WTC11 (cell line): ENCODE data around the gene PIK3C2G. TPM values are rescaled to one million over a fixed set of nuclear protein-coding genes. Genes with fewer than 3 reads are reported as not detected.

Experiments
- ATAC-seq: fragments of 200-7000 bp; cut with Tn5 transposase; 2 replicates; pipeline ENCODE4 v1.10.0; 2021; ENCODE audit warnings: mild to moderate bottlenecking, moderate library complexity
- CTCF ChIA-PET: fragments of 300-600 bp; sonication (Branson Sonifier 250); formaldehyde crosslinking; loops from one replicate; lab custom pipeline; 2021; ENCODE audit warnings: antibody characterized with exemption; lab: Charles Lee
- POLR2A ChIA-PET: fragments of 350-600 bp; sonication (Branson Sonifier 250); formaldehyde crosslinking; loops from one replicate; lab custom pipeline; 2021; ENCODE audit warnings: antibody characterized with exemption; lab: Charles Lee
- DNase-seq: peaks from one replicate; pipeline ENCODE4 v3.0.0; 2021; ENCODE audit warnings: low spot score
- H3K27ac Mint-ChIP-seq: 2 replicates; pipeline ENCODE4 v1.8.0; 2021; ENCODE audit warnings: mixed read lengths
- H3K27me3 Mint-ChIP-seq: 2 replicates; pipeline ENCODE4 v1.8.0; 2021; ENCODE audit warnings: low read depth, mild to moderate bottlenecking, moderate library complexity, mixed read lengths
- H3K36me3 Mint-ChIP-seq: 2 replicates; pipeline ENCODE4 v1.8.0; 2021; ENCODE audit warnings: mixed read lengths
- H3K4me1 Mint-ChIP-seq: 2 replicates; pipeline ENCODE4 v1.8.0; 2022; ENCODE audit warnings: mixed read lengths
- H3K4me3 Mint-ChIP-seq: 2 replicates; pipeline ENCODE4 v1.8.0; 2021; ENCODE audit warnings: mild to moderate bottlenecking, moderate library complexity, mixed read lengths
- H3K9me3 Mint-ChIP-seq: 2 replicates; pipeline ENCODE4 v1.8.0; 2021; ENCODE audit warnings: mixed read lengths
- ERG ChIP-seq: fragments of 250-450 bp; sonication (Bioruptor Pico); IDR thresholded peaks from 2 replicates; pipeline ENCODE4 v1.8.0; 2021; ENCODE audit warnings: mild to moderate bottlenecking
- FOXP1 ChIP-seq: sonication (generic); formaldehyde crosslinking; IDR thresholded peaks from 2 replicates; pipeline ENCODE4 v1.8.0; 2022; ENCODE audit warnings: missing genetic modification reagents, mild to moderate bottlenecking, moderate library complexity, borderline replicate concordance
- GABPB1 ChIP-seq: sonication (generic); formaldehyde crosslinking; IDR thresholded peaks from 2 replicates; pipeline ENCODE4 v1.8.1; 2023; ENCODE audit warnings: mild to moderate bottlenecking, missing genetic modification reagents
- NFYB ChIP-seq: sonication (generic); formaldehyde crosslinking; conservative IDR thresholded peaks from 2 replicates; pipeline ENCODE4 v1.8.0; 2022; ENCODE audit warnings: low read depth, missing genetic modification reagents
- NR3C1 ChIP-seq: sonication (generic); formaldehyde crosslinking; conservative IDR thresholded peaks from 2 replicates; pipeline ENCODE4 v1.8.1; 2023; ENCODE audit warnings: low read depth, mild to moderate bottlenecking, missing genetic modification reagents
- SMAD3 ChIP-seq: sonication (generic); formaldehyde crosslinking; IDR thresholded peaks from 2 replicates; pipeline ENCODE4 v1.8.0; 2022; ENCODE audit warnings: missing genetic modification reagents, mild to moderate bottlenecking, borderline replicate concordance
- TP53 ChIP-seq: sonication (generic); formaldehyde crosslinking; IDR thresholded peaks from 2 replicates; pipeline ENCODE4 v1.8.1; 2023; ENCODE audit warnings: mild to moderate bottlenecking, missing genetic modification reagents
- ZBTB43 ChIP-seq: sonication (generic); formaldehyde crosslinking; IDR thresholded peaks from 2 replicates; pipeline ENCODE4 v1.8.1; 2023; ENCODE audit warnings: mild to moderate bottlenecking, missing genetic modification reagents
- ZMAT4 ChIP-seq: fragments of 250-450 bp; sonication (Bioruptor Pico); IDR thresholded peaks from 2 replicates; pipeline ENCODE4 v1.9.0; 2021; ENCODE audit warnings: mild to moderate bottlenecking
- ZNF532 ChIP-seq: fragments of 250-450 bp; sonication (Bioruptor Pico); IDR thresholded peaks from 2 replicates; pipeline ENCODE4 v1.9.0; 2021; ENCODE audit warnings: mild to moderate bottlenecking, borderline replicate concordance
- total RNA-seq: library from RNA; stranded (reverse); gene quantifications from 3 replicates; pipeline ENCODE4 v1.2.3, GENCODE V29; 2021
- TF ChIP-seq, protein P1 (sequence below): sonication (generic); formaldehyde crosslinking; IDR thresholded peaks from 2 replicates; pipeline ENCODE4 v1.8.0; 2022; ENCODE audit warnings: mild to moderate bottlenecking, missing genetic modification reagents
- TF ChIP-seq, protein P2 (sequence below): sonication (generic); formaldehyde crosslinking; IDR thresholded peaks from 2 replicates; pipeline ENCODE4 v1.8.0; 2022; ENCODE audit warnings: mild to moderate bottlenecking, missing genetic modification reagents

Gene PIK3C2G
- total RNA-seq, 1 experiment from 2014 or later, result not detected

- TF ChIP-seq ZBTB43 (CRISPR knock-in tag), result no peak
- no peak for TF ChIP-seq NFYB
- TF ChIP-seq ERG (CRISPR knock-in tag), result no peak
- no peak for TF ChIP-seq FOXP1 (CRISPR knock-in tag)
- TF ChIP-seq, protein P1, sequence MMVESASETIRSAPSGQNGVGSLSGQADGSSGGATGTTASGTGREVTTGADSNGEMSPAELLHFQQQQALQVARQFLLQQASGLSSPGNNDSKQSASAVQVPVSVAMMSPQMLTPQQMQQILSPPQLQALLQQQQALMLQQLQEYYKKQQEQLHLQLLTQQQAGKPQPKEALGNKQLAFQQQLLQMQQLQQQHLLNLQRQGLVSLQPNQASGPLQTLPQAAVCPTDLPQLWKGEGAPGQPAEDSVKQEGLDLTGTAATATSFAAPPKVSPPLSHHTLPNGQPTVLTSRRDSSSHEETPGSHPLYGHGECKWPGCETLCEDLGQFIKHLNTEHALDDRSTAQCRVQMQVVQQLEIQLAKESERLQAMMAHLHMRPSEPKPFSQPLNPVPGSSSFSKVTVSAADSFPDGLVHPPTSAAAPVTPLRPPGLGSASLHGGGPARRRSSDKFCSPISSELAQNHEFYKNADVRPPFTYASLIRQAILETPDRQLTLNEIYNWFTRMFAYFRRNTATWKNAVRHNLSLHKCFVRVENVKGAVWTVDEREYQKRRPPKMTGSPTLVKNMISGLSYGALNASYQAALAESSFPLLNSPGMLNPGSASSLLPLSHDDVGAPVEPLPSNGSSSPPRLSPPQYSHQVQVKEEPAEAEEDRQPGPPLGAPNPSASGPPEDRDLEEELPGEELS (CRISPR knock-in tag), result no peak
- TF ChIP-seq TP53 (CRISPR knock-in tag), result no peak
- TF ChIP-seq, all 79 proteins: peak for 0
Measured at GRCh38 chr12:18258929-18259328, 2.4 kb upstream of the PIK3C2G start (continued).

DNA sequence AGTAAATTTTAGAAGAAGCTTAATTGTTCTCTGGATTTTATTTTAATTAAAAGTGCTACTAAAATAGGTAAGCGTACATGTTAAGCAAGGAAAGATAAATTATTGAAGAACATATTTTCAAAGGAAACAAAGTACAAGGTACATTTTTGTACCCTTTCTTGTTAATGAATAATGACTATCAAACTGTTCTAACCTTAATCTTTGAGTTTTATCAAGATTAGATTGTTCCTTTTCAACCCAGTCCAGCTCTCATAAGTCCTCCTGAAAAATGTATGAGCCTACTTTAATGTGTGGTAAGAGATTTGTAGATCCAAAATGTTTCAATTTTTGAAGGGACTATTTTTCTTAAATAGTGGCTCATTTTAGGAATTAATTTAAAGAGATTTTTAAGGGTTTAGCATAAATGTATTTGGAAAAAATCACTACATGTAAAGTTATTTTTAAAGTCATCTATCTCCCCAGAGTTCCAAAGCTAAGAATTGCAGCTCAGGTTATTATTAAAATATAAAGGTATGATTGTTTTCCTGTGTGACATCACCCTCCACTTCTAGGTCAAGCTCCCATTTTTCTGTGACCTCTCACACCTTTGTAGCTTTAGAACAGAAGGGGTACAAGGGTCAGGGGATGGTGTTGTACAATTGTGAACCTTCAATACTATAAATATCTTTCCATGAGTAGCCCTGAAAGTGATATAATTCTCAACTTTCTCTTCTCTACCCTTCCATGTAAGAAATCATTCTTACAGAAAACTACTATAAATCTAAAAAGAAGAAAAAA, 1.2 kb upstream of the PIK3C2G start:
- ChIA-PET CTCF (interaction anchor here (0.5 to 1.7 kb wide), 3 partner anchors 10 to 107 kb away, joined by 3 to 5 read pairs (median 3); no protein-coding TSS in a partner anchor), POLR2A (no interaction called here)
- Mint-ChIP-seq H3K4me3 (no peak overlapping the region), H3K27ac (no peak overlapping the region), H3K4me1 (peaks cover 15% of the 10 kb centered on the region), H3K9me3 (no peaks in the 10 kb centered on the region), H3K27me3 (no peaks in the 10 kb centered on the region), H3K36me3 (no peaks in the 10 kb centered on the region)
- TF ChIP-seq, protein P2, sequence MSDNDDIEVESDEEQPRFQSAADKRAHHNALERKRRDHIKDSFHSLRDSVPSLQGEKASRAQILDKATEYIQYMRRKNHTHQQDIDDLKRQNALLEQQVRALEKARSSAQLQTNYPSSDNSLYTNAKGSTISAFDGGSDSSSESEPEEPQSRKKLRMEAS, result no peak
- no peak for TF ChIP-seq GABPB1 (CRISPR knock-in tag)
- no peak for TF ChIP-seq NR3C1 (CRISPR knock-in tag)
- no peak for TF ChIP-seq ZNF532 (CRISPR knock-in tag)
- no peak for TF ChIP-seq ZMAT4 (CRISPR knock-in tag)
- TF ChIP-seq ERG (CRISPR knock-in tag), result no peak
- no peak for TF ChIP-seq SMAD3 (CRISPR knock-in tag)
- ATAC-seq, result no peak
- DNase-seq, result no peak
